ENCODE data around the gene SGMS2. TPM values are rescaled to one million over a fixed set of nuclear protein-coding genes. Genes with fewer than 3 reads are reported as not detected.

Gene SGMS2
- total and polyA plus RNA-seq, 5 experiments from 2014 or later, result 0.05 TPM; not detected in 4

DNA sequence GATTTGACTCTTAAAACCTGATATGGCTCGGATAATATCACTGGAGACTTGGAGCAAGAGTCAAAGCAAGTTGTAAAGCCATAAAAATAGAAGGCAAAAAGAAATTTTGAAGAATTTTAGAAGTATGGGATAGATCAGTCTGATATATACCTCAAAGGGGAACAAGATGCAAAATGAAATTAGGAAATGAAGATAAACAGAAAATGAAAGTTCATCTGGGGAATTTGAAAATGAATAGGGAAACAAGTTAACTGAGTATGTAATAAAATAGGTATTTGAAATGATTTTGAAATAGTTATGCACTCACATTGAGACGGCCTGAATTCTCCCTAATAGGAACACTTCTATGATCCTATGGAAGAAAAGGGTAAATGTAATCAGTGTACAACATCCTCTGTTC, 112.3 kb downstream of the SGMS2 start:
- H3K4me3 Mint-ChIP-seq, result peak overlapping the region in 1 of 10 donors; percentile 2
- no peaks in the 10 kb centered on the region for H3K27me3 Mint-ChIP-seq
- peak overlapping the region in 3 of 10 donors; percentile 6 to 37 (median 13) for H3K27ac Mint-ChIP-seq
- ATAC-seq, result no peak
- POLR2A ChIA-PET, result no interaction called here
- H3K36me3 Mint-ChIP-seq, result peaks cover 0 to 32% (median 28%) of the 10 kb centered on the region in 3 donors
- DNase-seq, result no peak
- H3K4me1 Mint-ChIP-seq, result peaks cover 24 to 39% (median 35%) of the 10 kb centered on the region in 4 donors
- H3K9me3 Mint-ChIP-seq, result no peaks in the 10 kb centered on the region

DNA sequence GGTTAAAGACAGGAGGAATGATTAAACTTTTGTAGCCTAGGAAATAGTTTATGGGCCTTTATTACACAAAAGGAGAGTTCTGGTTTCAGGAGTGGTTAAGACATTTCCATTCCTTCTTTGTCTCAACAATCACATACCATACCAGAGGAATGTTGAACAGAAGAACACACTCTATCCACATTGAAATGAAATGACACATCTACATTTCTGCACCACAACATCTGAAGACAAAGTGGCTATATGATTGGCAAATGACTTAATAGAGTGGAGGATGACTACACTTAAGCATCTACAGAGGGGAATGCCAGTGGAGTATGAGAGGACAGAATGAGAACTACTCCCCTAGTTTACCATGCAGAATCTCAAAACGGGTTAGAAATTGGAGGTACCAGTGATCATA, 114.6 kb downstream of the SGMS2 start:
- DNase-seq (no peak), ATAC-seq (no peak)
- Mint-ChIP-seq H3K27me3 (no peaks in the 10 kb centered on the region), H3K36me3 (peaks cover 0 to 37% (median 36%) of the 10 kb centered on the region in 3 donors), H3K27ac (no peak overlapping the region), H3K4me3 (no peak overlapping the region), H3K9me3 (peaks cover 0 to 1% (median 0%) of the 10 kb centered on the region in 9 donors), H3K4me1 (peaks cover 12 to 16% (median 13%) of the 10 kb centered on the region in 4 donors)
- POLR2A ChIA-PET, result no interaction called here

DNA sequence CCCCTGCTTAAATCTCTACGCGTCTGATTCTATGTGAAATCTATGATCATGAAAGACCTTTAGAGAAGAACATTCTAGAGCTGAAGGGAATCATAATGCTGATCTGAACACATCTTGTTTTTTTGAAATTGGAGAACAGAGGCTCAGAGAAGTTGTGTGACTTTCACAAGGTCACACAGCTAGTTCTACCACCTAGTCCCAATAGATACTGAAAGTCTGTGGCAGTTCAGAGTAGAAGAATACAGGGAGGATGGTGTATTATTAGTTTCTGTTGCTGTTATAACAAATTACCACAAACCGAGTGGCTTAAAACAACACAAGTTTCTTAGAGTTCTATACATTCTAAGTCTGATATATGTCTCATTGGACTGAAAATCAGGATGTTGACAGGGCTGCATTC, 121.1 kb downstream of the SGMS2 start:
- Mint-ChIP-seq H3K9me3 (peaks cover 0 to 1% (median 0%) of the 10 kb centered on the region in 9 donors), H3K4me1 (peaks cover 0 to 1% (median 0%) of the 10 kb centered on the region in 4 donors), H3K4me3 (no peak overlapping the region), H3K27ac (no peak overlapping the region), H3K27me3 (no peaks in the 10 kb centered on the region), H3K36me3 (peaks cover 11 to 58% (median 51%) of the 10 kb centered on the region in 3 donors)
- POLR2A ChIA-PET, result no interaction called here
- no peak for ATAC-seq
- no peak for DNase-seq

DNA sequence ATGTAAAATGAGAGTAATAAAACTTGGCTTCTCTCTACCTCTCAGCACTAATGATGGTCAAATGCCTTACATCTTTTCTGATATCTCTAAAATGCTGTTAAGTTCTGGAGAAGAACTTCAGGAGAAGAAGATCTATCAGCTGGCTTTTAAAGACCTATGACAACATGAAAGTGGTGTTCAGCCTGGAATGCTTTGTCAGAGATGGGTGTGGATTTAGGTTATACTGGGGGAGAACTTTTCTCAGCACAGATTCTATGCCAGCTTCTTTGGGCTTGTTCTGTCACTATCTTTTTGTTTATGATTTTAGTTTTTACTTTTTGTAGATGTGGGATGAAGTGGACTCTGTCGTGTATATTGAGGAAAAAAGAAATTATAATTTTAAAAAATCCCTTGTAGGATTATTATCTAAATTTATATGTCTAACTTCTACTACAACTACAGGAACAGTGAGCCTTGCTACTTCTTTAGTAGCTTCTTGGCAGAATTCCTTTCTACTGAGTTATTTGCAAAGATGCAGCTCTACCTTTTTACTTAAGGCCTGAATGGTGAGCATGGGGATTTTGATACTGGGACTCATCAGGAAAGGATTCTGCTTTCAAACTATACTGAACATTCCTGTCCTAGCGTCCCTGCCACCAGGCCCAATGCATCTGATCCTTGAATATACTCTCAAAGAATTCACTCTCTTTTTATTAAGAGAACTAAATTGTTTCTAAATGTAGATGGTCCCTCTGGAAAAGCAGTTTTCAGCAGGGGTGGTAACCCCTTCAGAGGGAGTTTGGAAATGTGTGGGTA, 126.2 kb downstream of the SGMS2 start:
- Mint-ChIP-seq H3K4me3 (no peak overlapping the region), H3K27ac (peak overlapping the region in 1 of 10 donors; percentile 15), H3K36me3 (peaks cover 20 to 68% (median 56%) of the 10 kb centered on the region in 3 donors), H3K9me3 (peaks cover 5 to 12% (median 8%) of the 10 kb centered on the region in 9 donors), H3K27me3 (peaks cover 0 to under 1% (median 0%) of the 10 kb centered on the region in 5 donors), H3K4me1 (no peaks in the 10 kb centered on the region)
- DNase-seq, result no peak
- ATAC-seq, result no peak
- POLR2A ChIA-PET, result no interaction called here

DNA sequence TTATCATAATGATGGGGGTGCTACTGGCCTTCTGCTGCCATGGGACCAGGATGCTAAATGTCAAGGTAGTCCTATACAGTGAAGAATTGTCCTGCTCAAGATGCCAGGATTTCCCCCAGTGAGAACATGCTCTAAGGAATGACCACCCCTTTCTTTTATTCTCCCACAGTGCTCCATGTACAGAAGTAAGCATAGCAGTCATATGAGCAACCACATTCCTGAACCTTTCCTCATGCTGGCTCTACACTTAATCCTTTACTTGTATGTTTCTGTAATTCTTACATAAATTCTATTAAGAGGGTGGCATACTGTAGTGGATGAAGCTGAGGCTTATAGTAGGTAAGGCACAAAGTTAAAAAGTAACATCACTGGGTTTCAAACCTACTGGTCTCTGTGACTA, 126.8 kb downstream of the SGMS2 start:
- POLR2A ChIA-PET, result no interaction called here
- no peak for DNase-seq
- Mint-ChIP-seq H3K4me1 (no peaks in the 10 kb centered on the region), H3K9me3 (peaks cover 9 to 18% (median 14%) of the 10 kb centered on the region in 9 donors), H3K27ac (no peak overlapping the region), H3K4me3 (no peak overlapping the region), H3K36me3 (peaks cover 21 to 63% (median 60%) of the 10 kb centered on the region in 3 donors), H3K27me3 (peaks cover 0 to 6% (median 0%) of the 10 kb centered on the region in 5 donors)
- no peak for ATAC-seq

DNA sequence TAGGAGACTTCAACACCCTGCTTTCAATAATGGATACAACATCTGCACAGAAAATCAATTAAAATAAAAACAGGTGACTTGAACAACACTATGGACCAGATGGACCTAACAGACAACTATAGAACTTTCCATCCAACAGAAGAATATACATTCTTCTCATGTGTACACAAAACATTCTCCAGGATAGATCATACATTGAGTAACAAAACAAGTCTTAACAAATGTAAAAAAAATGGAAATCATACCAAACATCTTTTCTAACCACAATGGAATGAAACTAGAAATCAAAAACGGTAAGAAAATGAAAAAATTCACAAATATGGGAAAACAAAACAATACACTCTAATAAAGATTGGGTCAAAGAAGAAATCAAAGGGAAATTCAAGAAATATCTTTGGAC, 131.3 kb downstream of the SGMS2 start:
- Mint-ChIP-seq H3K9me3 (peaks cover 9 to 36% (median 23%) of the 10 kb centered on the region in 9 donors), H3K27ac (no peak overlapping the region), H3K36me3 (peaks cover 22 to 37% (median 23%) of the 10 kb centered on the region in 3 donors), H3K27me3 (peaks cover 0 to 11% (median 5%) of the 10 kb centered on the region in 5 donors), H3K4me3 (no peak overlapping the region), H3K4me1 (no peaks in the 10 kb centered on the region)
- DNase-seq (no peak), ATAC-seq (no peak)
- POLR2A ChIA-PET, result no interaction called here

Other genes with a start within 250 kb of the SGMS2 start
- 10 to 100 TPM; 17.3 TPM for gene PAPSS1, start 104.7 kb upstream of the SGMS2 start, total RNA-seq
- 10 to 100 TPM; 22.8 to 23.9 (median 23.2) TPM for gene PAPSS1, start 104.7 kb upstream of the SGMS2 start, polyA plus RNA-seq
- 10 to 100 TPM in 1 of 2 experiments, 1 to 10 TPM in 1; 9.7 to 10.6 TPM for gene CYP2U1, start 106.6 kb downstream of the SGMS2 start, total RNA-seq
- gene CYP2U1, start 106.6 kb downstream of the SGMS2 start, polyA plus RNA-seq, result 1 to 10 TPM; 3.4 to 5.6 (median 5.2) TPM
- 10 to 100 TPM; 22.5 to 23.1 TPM for gene HADH, start 165.0 kb downstream of the SGMS2 start, total RNA-seq
- 10 to 100 TPM; 36.0 to 42.2 (median 37.7) TPM for gene HADH, start 165.0 kb downstream of the SGMS2 start, polyA plus RNA-seq

Measured in naive thymus-derived CD8-positive, alpha-beta T cell (primary cell).